RWPE2 (cell line): ENCODE results near the gene THPO.

ENCODE experiments used
- ATAC-seq: fragments of 200-7000 bp; cut with Tn5 transposase; 3 replicates; pipeline ENCODE4 v1.9.1; 2021; ENCODE audit warnings: low read depth
- DNase-seq: peaks from one replicate; pipeline ENCODE4 v3.0.0-alpha.2; 2020; ENCODE audit warnings: low spot score
- H3K27ac ChIP-seq: fragments of 450-650 bp; 2 replicates; pipeline ENCODE4 v1.5.1; 2017; ENCODE audit warnings: mild to moderate bottlenecking; ENCODE audit not compliant: poor library complexity, severe bottlenecking
- H3K27me3 ChIP-seq: fragments of 250-450 bp; sonication (Bioruptor Pico); 2 replicates; pipeline ENCODE4 v1.5.1; 2021; ENCODE audit warnings: mild to moderate bottlenecking, moderate library complexity; ENCODE audit not compliant: insufficient read depth, poor library complexity, severe bottlenecking
- H3K36me3 ChIP-seq: fragments of 250-450 bp; sonication (Bioruptor Pico); 2 replicates; pipeline ENCODE4 v1.5.1; 2020; ENCODE audit warnings: low read depth, mild to moderate bottlenecking, moderate library complexity
- H3K4me1 ChIP-seq: fragments of 250-450 bp; sonication (Bioruptor Pico); 2 replicates; pipeline ENCODE4 v1.5.1; 2021; ENCODE audit warnings: mild to moderate bottlenecking, moderate library complexity; ENCODE audit not compliant: insufficient read depth, poor library complexity, severe bottlenecking
- H3K4me3 ChIP-seq: fragments of 250-450 bp; sonication (Bioruptor Pico); 2 replicates; pipeline ENCODE4 v1.5.1; 2021; ENCODE audit warnings: mild to moderate bottlenecking, moderate library complexity; ENCODE audit not compliant: severe bottlenecking
- H3K9me3 ChIP-seq: fragments of 250-450 bp; sonication (Bioruptor Pico); 2 replicates; pipeline ENCODE4 v1.5.1; 2021; ENCODE audit warnings: mild to moderate bottlenecking, moderate library complexity; ENCODE audit not compliant: severe bottlenecking
- TF ChIP-seq, protein P1 (sequence below): fragments of 450-650 bp; IDR thresholded peaks from one replicate; pipeline ENCODE4 v1.5.1; 2017; ENCODE audit warnings: mild to moderate bottlenecking, moderate library complexity; ENCODE audit not compliant: poor library complexity, severe bottlenecking

THPO gene

DNA sequence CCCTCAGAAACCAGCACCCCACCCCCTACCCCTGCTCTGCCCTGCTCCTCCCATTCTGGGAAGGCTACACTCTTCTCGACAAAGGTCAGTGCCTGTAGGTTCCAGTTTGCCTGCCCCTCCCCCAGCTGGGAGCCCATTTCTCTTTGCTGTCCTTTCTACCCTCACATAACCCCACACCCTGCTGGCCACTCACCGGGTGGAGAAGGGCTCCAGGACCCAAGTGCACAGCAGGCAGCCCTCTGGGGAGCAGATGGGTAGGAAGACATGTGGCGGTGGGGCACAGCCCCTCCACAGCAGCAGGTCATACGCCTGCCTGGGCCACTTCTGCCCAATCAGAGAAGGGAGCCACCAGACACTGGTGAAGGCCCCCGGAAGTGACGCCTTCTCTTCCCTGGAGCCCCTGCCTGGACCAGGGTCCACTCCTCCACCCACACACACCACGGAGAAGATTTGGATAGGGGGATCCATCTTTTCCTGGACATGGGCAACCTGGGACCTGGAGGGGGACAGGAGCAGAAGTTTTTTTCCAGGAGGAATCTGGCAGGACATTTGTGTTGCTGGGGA lies at the start of gene THPO:
TSS of gene THPO (minus strand) at position 326 of the 564 bp plus-strand sequence. CDS start 1,948 bp downstream, outside the sequence.
- DNase-seq (no peak), ATAC-seq (no peak; the same call in 2 of the 3 replicates)
- TF ChIP-seq, protein P1, sequence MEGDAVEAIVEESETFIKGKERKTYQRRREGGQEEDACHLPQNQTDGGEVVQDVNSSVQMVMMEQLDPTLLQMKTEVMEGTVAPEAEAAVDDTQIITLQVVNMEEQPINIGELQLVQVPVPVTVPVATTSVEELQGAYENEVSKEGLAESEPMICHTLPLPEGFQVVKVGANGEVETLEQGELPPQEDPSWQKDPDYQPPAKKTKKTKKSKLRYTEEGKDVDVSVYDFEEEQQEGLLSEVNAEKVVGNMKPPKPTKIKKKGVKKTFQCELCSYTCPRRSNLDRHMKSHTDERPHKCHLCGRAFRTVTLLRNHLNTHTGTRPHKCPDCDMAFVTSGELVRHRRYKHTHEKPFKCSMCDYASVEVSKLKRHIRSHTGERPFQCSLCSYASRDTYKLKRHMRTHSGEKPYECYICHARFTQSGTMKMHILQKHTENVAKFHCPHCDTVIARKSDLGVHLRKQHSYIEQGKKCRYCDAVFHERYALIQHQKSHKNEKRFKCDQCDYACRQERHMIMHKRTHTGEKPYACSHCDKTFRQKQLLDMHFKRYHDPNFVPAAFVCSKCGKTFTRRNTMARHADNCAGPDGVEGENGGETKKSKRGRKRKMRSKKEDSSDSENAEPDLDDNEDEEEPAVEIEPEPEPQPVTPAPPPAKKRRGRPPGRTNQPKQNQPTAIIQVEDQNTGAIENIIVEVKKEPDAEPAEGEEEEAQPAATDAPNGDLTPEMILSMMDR = no peak
- Histone ChIP-seq H3K4me3 (no peak within 1 kb of the TSS), H3K9me3 (no peaks in the 10 kb centered on the region), H3K27me3 (peaks cover 47% of the 10 kb centered on the region), H3K4me1 (no peaks in the 10 kb centered on the region), H3K36me3 (no peaks in the 10 kb centered on the region), H3K27ac (no peak within 1 kb of the TSS)

DNA sequence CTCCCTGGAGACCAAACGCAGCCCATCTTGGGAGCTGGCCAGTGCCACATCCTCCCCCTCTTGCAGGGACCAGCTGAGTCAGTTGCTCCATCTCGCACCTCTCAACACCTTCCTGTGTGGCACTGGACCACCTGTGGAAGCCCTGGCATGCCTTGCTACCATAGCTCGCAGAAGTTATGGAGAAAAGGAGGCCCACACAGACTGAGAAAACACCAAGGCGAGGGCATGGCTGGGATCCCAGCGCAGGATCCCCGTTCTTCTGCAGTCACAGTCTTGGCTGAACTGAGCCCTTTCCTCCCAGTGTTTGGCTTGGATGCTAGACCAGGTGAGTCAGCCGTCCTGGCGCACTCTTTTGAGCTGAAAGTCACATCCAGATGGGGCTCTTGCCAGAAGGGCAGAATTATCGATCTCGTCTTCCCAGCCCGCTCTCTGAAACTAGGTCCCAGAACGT lies 48.7 kb upstream of the THPO start:
- no peaks in the 10 kb centered on the region for H3K4me1 ChIP-seq
- no peaks in the 10 kb centered on the region for H3K9me3 ChIP-seq
- H3K4me3 ChIP-seq = no peak overlapping the region
- H3K36me3 ChIP-seq = no peaks in the 10 kb centered on the region
- H3K27ac ChIP-seq = no peak overlapping the region
- TF ChIP-seq, protein P1 = no peak
- no peak for DNase-seq
- H3K27me3 ChIP-seq = no peaks in the 10 kb centered on the region
- peak; percentile 73 for ATAC-seq

DNA sequence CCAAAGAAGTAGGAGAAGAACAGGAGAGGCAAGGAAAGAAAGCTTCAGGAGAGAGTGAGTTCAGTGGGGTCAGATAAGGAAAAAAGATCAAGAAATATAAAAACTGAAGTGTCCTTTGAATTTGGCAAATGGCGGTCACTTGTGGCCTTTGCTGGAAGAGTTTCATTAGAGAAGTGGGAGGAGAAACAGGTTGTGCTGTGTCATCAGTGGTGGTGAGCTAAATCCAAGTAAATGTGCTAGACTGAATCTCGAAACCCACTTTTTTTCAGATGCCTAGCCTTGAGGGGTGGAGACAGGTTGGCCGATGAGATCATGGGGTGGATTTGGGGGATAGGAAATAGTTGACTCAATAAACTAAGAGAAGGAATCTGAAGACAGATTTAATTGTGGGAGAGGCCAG lies 45.6 kb upstream of the THPO start:
- Histone ChIP-seq H3K4me3 (no peak overlapping the region), H3K27me3 (no peaks in the 10 kb centered on the region), H3K36me3 (no peaks in the 10 kb centered on the region), H3K9me3 (no peaks in the 10 kb centered on the region), H3K27ac (no peak overlapping the region), H3K4me1 (no peaks in the 10 kb centered on the region)
- ATAC-seq (no peak), DNase-seq (no peak)
- TF ChIP-seq, protein P1 = no peak

DNA sequence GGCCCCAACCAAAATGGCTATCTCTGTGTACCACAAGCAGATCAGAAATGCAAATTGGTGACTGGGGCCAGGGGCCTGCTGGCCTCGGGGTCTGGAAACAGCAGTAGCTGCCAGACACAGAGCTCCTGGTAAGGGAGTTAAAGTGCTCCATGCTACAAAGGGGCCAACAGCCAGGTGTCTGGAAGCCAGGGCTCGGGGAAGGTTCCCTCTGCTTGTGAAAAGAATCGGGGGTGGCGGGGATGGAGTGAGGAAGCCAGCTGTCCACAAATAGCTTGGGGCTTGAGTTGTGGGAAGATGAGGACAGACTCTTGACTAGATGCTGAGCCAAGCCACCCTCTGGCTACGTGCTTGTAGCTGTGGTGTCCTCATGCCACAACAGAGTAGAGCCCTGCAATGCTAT lies 41.2 kb upstream of the THPO start:
- H3K27ac ChIP-seq = no peak overlapping the region
- H3K4me3 ChIP-seq = no peak overlapping the region
- no peaks in the 10 kb centered on the region for H3K36me3 ChIP-seq
- TF ChIP-seq, protein P1 = no peak
- DNase-seq (no peak), ATAC-seq (no peak)
- no peaks in the 10 kb centered on the region for H3K27me3 ChIP-seq
- no peaks in the 10 kb centered on the region for H3K4me1 ChIP-seq
- no peaks in the 10 kb centered on the region for H3K9me3 ChIP-seq

DNA sequence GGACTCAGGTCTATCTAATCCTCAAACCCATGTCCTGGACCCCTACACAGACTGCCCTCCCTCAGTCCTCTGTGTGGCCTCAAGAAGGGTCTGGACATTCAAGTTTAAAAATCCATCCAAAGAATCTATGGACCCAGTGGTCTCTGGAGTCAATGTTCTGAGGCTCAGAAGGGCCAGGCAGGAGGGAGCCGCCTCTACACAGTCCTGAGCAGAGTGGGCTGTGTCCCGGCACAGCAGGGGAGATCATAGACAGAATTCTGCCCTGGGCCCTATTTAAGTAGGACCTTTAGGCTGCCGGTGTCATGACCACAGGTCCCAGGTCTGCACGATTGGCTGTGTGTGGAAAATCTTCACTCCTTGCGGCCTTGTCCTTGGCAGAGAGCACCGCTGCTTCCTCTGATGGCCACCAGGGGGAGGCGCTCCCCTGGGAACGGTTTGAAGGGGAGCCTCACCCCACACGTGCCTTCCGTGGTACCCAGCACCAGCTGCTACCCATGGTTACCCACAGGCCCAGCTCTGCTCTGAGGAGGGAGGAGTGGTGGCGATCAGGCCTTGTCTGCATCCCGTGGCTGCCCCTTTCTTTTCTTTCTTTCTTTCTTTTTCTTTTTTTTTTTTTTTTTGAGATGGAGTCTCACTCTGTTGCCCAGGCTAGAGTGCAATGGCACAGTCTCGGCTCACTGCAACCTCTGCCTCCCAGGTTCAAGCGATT lies 39.8 kb upstream of the THPO start:
- Histone ChIP-seq H3K4me3 (no peak overlapping the region), H3K36me3 (no peaks in the 10 kb centered on the region), H3K27me3 (no peaks in the 10 kb centered on the region), H3K9me3 (no peaks in the 10 kb centered on the region), H3K27ac (no peak overlapping the region), H3K4me1 (no peaks in the 10 kb centered on the region)
- DNase-seq = peak; percentile 62
- ATAC-seq = peak; percentile 88
- TF ChIP-seq, protein P1 = peak; percentile 90
